ENCODE measurements around the gene PKIB.
"Not testable (repeated sequence)": the region's sequence is repeated elsewhere in the genome, so short reads cannot be mapped to it uniquely, and the experiment has no call there.

Gene PKIB

GRCh38 chr6:122621638-122622037, 11.4 kb downstream of the PKIB start:
- no peak for DNase-seq

- no peak for DNase-seq
Measured at GRCh38 chr6:122622479-122622878, 12.3 kb downstream of the PKIB start.

- no peak for DNase-seq
Measured at GRCh38 chr6:122623279-122623678, 13.1 kb downstream of the PKIB start.

GRCh38 chr6:122624853-122625252, 14.6 kb downstream of the PKIB start:
- no peak for DNase-seq

GRCh38 chr6:122628714-122629113, 18.5 kb downstream of the PKIB start:
- DNase-seq, result no peak

GRCh38 chr6:122631571-122632249, 21.5 kb downstream of the PKIB start:
- DNase-seq, result no peak

GRCh38 chr6:122640366-122640765, 30.2 kb downstream of the PKIB start:
- no peak for DNase-seq

- DNase-seq, result no peak
Measured at GRCh38 chr6:122641819-122642218, 31.6 kb downstream of the PKIB start.

GRCh38 chr6:122642604-122643003, 32.4 kb downstream of the PKIB start:
- DNase-seq, result not testable (repeated sequence)

- no peak for DNase-seq
Measured at GRCh38 chr6:122645256-122645655, 35.1 kb downstream of the PKIB start.

GRCh38 chr6:122647765-122648164, 37.6 kb downstream of the PKIB start:
- no peak for DNase-seq

GRCh38 chr6:122648726-122649125, 38.5 kb downstream of the PKIB start:
- DNase-seq, result no peak

GRCh38 chr6:122649701-122650100, 39.5 kb downstream of the PKIB start:
- DNase-seq, result no peak

- DNase-seq, result no peak
Measured at GRCh38 chr6:122650403-122650802, 40.2 kb downstream of the PKIB start.

GRCh38 chr6:122651031-122651430, 40.8 kb downstream of the PKIB start:
- no peak for DNase-seq

- DNase-seq, result no peak
Measured at GRCh38 chr6:122651604-122652003, 41.4 kb downstream of the PKIB start.

- DNase-seq, result no peak
Measured at GRCh38 chr6:122652431-122652830, 42.2 kb downstream of the PKIB start.

GRCh38 chr6:122653094-122653493, 42.9 kb downstream of the PKIB start:
- DNase-seq, result no peak

- DNase-seq, result no peak
Measured at GRCh38 chr6:122654012-122654411, 43.8 kb downstream of the PKIB start.

- DNase-seq, result no peak
Measured at GRCh38 chr6:122657601-122658000, 47.4 kb downstream of the PKIB start.

GRCh38 chr6:122660296-122660695, 50.1 kb downstream of the PKIB start:
- DNase-seq, result no peak

- no peak for DNase-seq
Measured at GRCh38 chr6:122663981-122664380, 53.8 kb downstream of the PKIB start.

GRCh38 chr6:122665929-122666328, 55.7 kb downstream of the PKIB start:
- no peak for DNase-seq

- DNase-seq, result no peak
Measured at GRCh38 chr6:122666418-122666817, 56.2 kb downstream of the PKIB start.

- no peak for DNase-seq
Measured at GRCh38 chr6:122669418-122669817, 59.2 kb downstream of the PKIB start.

Data from CD4-positive, alpha-beta T cell treated with Interleukin-6 for 4 hours (primary cell).